SK-MEL-5 (cell line): Measurements from ENCODE around the gene TAGAP. TPM values are rescaled to one million over a fixed set of nuclear protein-coding genes. Genes with fewer than 3 reads are reported as not detected.

Experiments used
- DNase-seq: peaks from one replicate; pipeline ENCODE4 v3.0.0-alpha.2; 2016; ENCODE audit warnings: low read depth, low spot score
- in situ Hi-C: cut with HindIII; loops from 2 replicates; pipeline ENCODE4 v1.10.0; 2016; ENCODE audit warnings: low sequenced_read_pairs, high pct_unique_total_duplicates, low pct_unique_long_range_greater_than_20kb
- total RNA-seq: library from RNA; depleted of rRNA; stranded (reverse); fragments of >200 nt; shearing (Covaris generic); gene quantifications from 2 replicates; pipeline ENCODE4 v1.2.3, GENCODE V29; 2014

TAGAP gene
- total RNA-seq, 1 experiment from 2014 or later: 0.03 TPM

GRCh38 chr6:159075506-159076228 is 30.9 kb upstream of the TAGAP start:
- in situ Hi-C loops: no loop called here
- DNase-seq: no peak

GRCh38 chr6:159074876-159075275 is 30.1 kb upstream of the TAGAP start:
- in situ Hi-C loops: no loop called here

GRCh38 chr6:159074120-159074684 is 29.4 kb upstream of the TAGAP start:
- in situ Hi-C loops: no loop called here
- peak; percentile 37 for DNase-seq

More at GRCh38 chr6:159074876-159075275, 30.1 kb upstream of the TAGAP start:
- DNase-seq: no peak

- no peak for DNase-seq
- in situ Hi-C loops: no loop called here
Measured at GRCh38 chr6:159071843-159072769, 27.3 kb upstream of the TAGAP start.

- DNase-seq: no peak
- in situ Hi-C loops: no loop called here
Measured at GRCh38 chr6:159068904-159069578, 24.2 kb upstream of the TAGAP start.

GRCh38 chr6:159067334-159067733 is 22.5 kb upstream of the TAGAP start:
- DNase-seq: no peak

GRCh38 chr6:159066483-159066882 is 21.7 kb upstream of the TAGAP start:
- in situ Hi-C loops: no loop called here
- no peak for DNase-seq

More at GRCh38 chr6:159067334-159067733, 22.5 kb upstream of the TAGAP start:
- in situ Hi-C loops: no loop called here

GRCh38 chr6:159065759-159066329 is 21.1 kb upstream of the TAGAP start:
- in situ Hi-C loops: no loop called here

GRCh38 chr6:159065091-159065490 is 20.3 kb upstream of the TAGAP start:
- no peak for DNase-seq
- in situ Hi-C loops: no loop called here

More at GRCh38 chr6:159065759-159066329, 21.1 kb upstream of the TAGAP start:
- no peak for DNase-seq

GRCh38 chr6:159064477-159064876 is 19.7 kb upstream of the TAGAP start:
- DNase-seq: no peak
- in situ Hi-C loops: no loop called here

- DNase-seq: no peak
- in situ Hi-C loops: no loop called here
Measured at GRCh38 chr6:159063549-159063948, 18.8 kb upstream of the TAGAP start.

- in situ Hi-C loops: no loop called here
Measured at GRCh38 chr6:159062976-159063375, 18.2 kb upstream of the TAGAP start.

GRCh38 chr6:159062564-159062945 is 17.8 kb upstream of the TAGAP start:
- in situ Hi-C loops: no loop called here
- DNase-seq: no peak

More at GRCh38 chr6:159062976-159063375, 18.2 kb upstream of the TAGAP start:
- no peak for DNase-seq

GRCh38 chr6:159061805-159062563 is 17.2 kb upstream of the TAGAP start:
- in situ Hi-C loops: no loop called here
- no peak for DNase-seq

- DNase-seq: no peak
- in situ Hi-C loops: no loop called here
Measured at GRCh38 chr6:159061146-159061545, 16.4 kb upstream of the TAGAP start.

GRCh38 chr6:159059885-159060506 is 15.2 kb upstream of the TAGAP start:
- in situ Hi-C loops: no loop called here
- DNase-seq: no peak
